MM.1S (cell line): ENCODE data around the gene SORBS2.

Experiments used
- DNase-seq: peaks from one replicate; pipeline ENCODE4 v3.0.0-alpha.2; 2015
- H2AFZ ChIP-seq: fragments of 300-600 bp; sonication (generic); 2 replicates; pipeline ENCODE4 v1.6.0; 2016; ENCODE audit warnings: antibody characterized with exemption, low read length
- H3F3A ChIP-seq: fragments of 300-600 bp; sonication (generic); 2 replicates; pipeline ENCODE4 v1.6.1; 2016; ENCODE audit warnings: mild to moderate bottlenecking, antibody characterized with exemption, low read length, moderate library complexity, mixed read lengths; ENCODE audit not compliant: insufficient read depth
- H3K27ac ChIP-seq: fragments of 300-600 bp; sonication (generic); 2 replicates; pipeline ENCODE4 v1.5.1; 2016; ENCODE audit warnings: mild to moderate bottlenecking, low read length
- H3K27me3 ChIP-seq: fragments of 300-600 bp; sonication (generic); replicated peaks from 2 replicates; pipeline ENCODE4 v1.6.0; 2016; ENCODE audit warnings: low read length; ENCODE audit not compliant: insufficient read depth
- H3K36me3 ChIP-seq: fragments of 300-600 bp; sonication (generic); replicated peaks from 2 replicates; pipeline ENCODE4 v1.6.1; 2016; ENCODE audit warnings: mild to moderate bottlenecking, low read length, mixed read lengths; ENCODE audit not compliant: insufficient read depth
- H3K4me1 ChIP-seq: fragments of 300-600 bp; sonication (generic); 2 replicates; pipeline ENCODE4 v1.6.1; 2016; ENCODE audit warnings: low read length, mixed read lengths
- H3K4me2 ChIP-seq: fragments of 300-600 bp; sonication (generic); 2 replicates; pipeline ENCODE4 v1.6.0; 2016; ENCODE audit warnings: low read depth, low read length
- H3K4me3 ChIP-seq: fragments of 300-600 bp; sonication (generic); 2 replicates; pipeline ENCODE4 v1.5.1; 2016; ENCODE audit warnings: low read length, mixed read lengths
- H3K79me2 ChIP-seq: fragments of 300-600 bp; sonication (generic); 2 replicates; pipeline ENCODE4 v1.6.1; 2016; ENCODE audit warnings: mixed run types, low read length, mixed read lengths
- H3K9ac ChIP-seq: fragments of 300-600 bp; sonication (generic); 2 replicates; pipeline ENCODE4 v1.6.1; 2016; ENCODE audit warnings: low read length, mixed read lengths
- H3K9me2 ChIP-seq: fragments of 300-600 bp; sonication (generic); replicated peaks from 2 replicates; pipeline ENCODE4 v1.6.1; 2016; ENCODE audit warnings: mild to moderate bottlenecking, low read length, mixed read lengths; ENCODE audit not compliant: insufficient read depth
- H3K9me3 ChIP-seq: fragments of 300-600 bp; sonication (generic); replicated peaks from 2 replicates; pipeline ENCODE4 v1.6.1; 2016; ENCODE audit warnings: mild to moderate bottlenecking, low read length, mixed read lengths; ENCODE audit not compliant: insufficient read depth
- H4K20me1 ChIP-seq: fragments of 300-600 bp; sonication (generic); 2 replicates; pipeline ENCODE4 v1.6.1; 2016; ENCODE audit warnings: mild to moderate bottlenecking, low read length, moderate library complexity, mixed read lengths; ENCODE audit not compliant: insufficient read depth
- EZH2 ChIP-seq: fragments of 300-600 bp; sonication (generic); optimal IDR thresholded peaks from 2 replicates; pipeline ENCODE3; 2017; ENCODE audit warnings: low read depth, mild to moderate bottlenecking, antibody characterized with exemption, low read length, mixed read lengths
- EZH2phosphoT487 ChIP-seq: fragments of 300-600 bp; sonication (generic); IDR thresholded peaks from 2 replicates; pipeline ENCODE4 v1.6.1; 2018; ENCODE audit warnings: antibody characterized with exemption, low read length
- TF ChIP-seq, protein P1 (sequence below): fragments of 300-600 bp; sonication (generic); IDR thresholded peaks from 2 replicates; pipeline ENCODE4 v1.5.1; 2016; ENCODE audit warnings: antibody characterized with exemption, low read length, mixed read lengths

SORBS2 gene

DNA sequence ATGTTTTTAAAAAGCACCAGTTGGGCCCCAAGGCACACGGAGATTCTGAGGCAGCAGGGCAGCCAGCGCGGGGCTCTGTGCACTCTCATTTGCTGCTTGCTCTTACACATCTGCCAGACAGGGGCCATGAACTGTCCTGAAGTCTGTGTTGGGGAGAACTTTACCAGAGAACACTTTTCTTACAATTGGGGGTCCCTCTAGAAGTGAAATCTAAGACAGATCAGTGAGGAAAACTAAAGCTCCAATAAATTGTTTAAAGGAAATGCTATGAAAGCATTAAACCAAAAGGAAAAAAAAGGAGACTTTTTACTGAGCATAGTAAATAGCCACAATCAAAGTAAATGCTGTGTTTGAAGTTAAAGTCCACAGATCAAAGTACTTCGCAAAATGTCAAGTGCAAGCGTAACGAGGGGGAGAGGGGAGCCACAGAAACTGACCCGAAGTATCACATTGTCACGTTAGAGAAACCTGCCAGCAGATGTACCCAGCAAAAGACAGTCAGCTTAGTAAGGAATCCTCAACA, 37.8 kb downstream of the SORBS2 start:
- Histone ChIP-seq H2AFZ (no peak overlapping the region), H3K4me1 (peaks cover 11% of the 10 kb centered on the region), H3K27me3 (peaks cover 44% of the 10 kb centered on the region), H3K79me2 (no peaks in the 10 kb centered on the region), H3K9me2 (no peaks in the 10 kb centered on the region), H3K4me3 (no peak overlapping the region), H3K36me3 (no peaks in the 10 kb centered on the region), H3F3A (peaks cover 11% of the 10 kb centered on the region), H3K9ac (no peak overlapping the region), H3K9me3 (no peaks in the 10 kb centered on the region), H4K20me1 (0 out of 2 replicates have a peak, but pooled peaks cover 3% of the 10 kb centered on the region), H3K4me2 (no peak overlapping the region), H3K27ac (no peak overlapping the region)
- TF ChIP-seq EZH2 (no peak), EZH2phosphoT487 (no peak)
- TF ChIP-seq, protein P1, sequence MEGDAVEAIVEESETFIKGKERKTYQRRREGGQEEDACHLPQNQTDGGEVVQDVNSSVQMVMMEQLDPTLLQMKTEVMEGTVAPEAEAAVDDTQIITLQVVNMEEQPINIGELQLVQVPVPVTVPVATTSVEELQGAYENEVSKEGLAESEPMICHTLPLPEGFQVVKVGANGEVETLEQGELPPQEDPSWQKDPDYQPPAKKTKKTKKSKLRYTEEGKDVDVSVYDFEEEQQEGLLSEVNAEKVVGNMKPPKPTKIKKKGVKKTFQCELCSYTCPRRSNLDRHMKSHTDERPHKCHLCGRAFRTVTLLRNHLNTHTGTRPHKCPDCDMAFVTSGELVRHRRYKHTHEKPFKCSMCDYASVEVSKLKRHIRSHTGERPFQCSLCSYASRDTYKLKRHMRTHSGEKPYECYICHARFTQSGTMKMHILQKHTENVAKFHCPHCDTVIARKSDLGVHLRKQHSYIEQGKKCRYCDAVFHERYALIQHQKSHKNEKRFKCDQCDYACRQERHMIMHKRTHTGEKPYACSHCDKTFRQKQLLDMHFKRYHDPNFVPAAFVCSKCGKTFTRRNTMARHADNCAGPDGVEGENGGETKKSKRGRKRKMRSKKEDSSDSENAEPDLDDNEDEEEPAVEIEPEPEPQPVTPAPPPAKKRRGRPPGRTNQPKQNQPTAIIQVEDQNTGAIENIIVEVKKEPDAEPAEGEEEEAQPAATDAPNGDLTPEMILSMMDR, result no peak
- no peak for DNase-seq

DNA sequence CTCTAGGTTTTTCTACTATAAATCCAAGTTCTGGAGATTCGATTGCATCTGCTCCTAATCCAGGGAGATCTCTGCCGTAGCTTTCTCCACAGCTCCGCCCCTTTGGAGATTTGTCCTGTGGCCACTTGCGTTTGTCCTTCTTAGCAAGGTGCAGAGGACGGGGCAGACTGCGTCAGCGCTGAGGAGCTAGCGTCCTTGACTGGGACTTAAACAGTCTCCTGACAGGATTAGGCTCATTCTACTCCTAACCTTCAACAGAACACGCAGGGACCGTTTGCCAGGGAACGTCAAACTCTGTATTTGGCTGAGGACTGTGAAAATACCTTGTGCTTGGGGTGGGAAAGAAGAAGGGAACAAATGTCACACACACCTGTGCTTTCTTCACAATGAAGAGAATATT, 38.6 kb downstream of the SORBS2 start:
- Histone ChIP-seq H3K4me2 (peak overlapping the region; percentile 42), H3K9ac (no peak overlapping the region), H3K27ac (no peak overlapping the region), H3K4me3 (no peak overlapping the region), H3K9me2 (no peaks in the 10 kb centered on the region), H3K36me3 (no peaks in the 10 kb centered on the region), H4K20me1 (0 out of 2 replicates have a peak, but pooled peaks cover 3% of the 10 kb centered on the region), H3F3A (peaks cover 11% of the 10 kb centered on the region), H3K4me1 (peaks cover 11% of the 10 kb centered on the region), H3K27me3 (peaks cover 44% of the 10 kb centered on the region), H2AFZ (no peak overlapping the region), H3K79me2 (no peaks in the 10 kb centered on the region), H3K9me3 (no peaks in the 10 kb centered on the region)
- DNase-seq, result no peak
- no peak for TF ChIP-seq EZH2phosphoT487
- no peak for TF ChIP-seq EZH2
- TF ChIP-seq, protein P1, result no peak

DNA sequence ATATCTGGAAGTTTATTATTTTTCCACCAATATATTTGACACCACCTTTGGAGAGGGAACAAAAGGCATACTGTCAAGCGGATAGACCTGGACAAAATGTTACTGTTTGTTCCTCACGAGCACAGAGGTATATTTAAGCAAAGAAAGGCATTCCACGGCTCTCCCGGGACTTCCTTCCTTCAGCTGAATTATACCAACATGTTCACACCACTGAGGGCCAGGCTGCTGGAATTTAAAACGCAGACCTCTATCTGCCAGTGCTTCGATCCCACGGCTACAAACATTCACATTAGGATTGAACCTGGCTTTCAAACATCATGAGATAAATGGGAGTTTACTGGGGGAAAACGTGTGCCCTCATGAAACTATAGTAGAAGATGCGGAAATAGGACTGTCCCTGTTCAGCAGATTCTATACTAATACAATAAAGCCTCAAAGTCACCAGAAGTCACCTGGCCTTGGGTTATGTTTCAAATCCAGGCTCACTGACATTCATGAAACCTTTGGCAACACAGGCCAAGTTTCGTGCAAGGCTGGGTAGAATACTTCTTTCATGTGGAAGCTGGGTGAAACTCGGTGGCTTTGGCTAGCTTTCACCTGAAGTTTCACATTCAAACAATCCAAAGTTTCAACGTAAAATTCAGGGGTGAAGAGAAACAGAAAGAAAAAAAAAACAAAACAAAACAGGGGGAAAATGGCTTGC, 39.5 kb downstream of the SORBS2 start:
- H3K9me3 ChIP-seq, result no peaks in the 10 kb centered on the region
- TF ChIP-seq EZH2phosphoT487, result no peak
- no peak for TF ChIP-seq EZH2
- TF ChIP-seq, protein P1, result no peak
- peaks cover 44% of the 10 kb centered on the region for H3K27me3 ChIP-seq
- peaks cover 11% of the 10 kb centered on the region for H3K4me1 ChIP-seq
- no peaks in the 10 kb centered on the region for H3K79me2 ChIP-seq
- peaks cover 11% of the 10 kb centered on the region for H3F3A ChIP-seq
- H3K4me2 ChIP-seq, result peak overlapping the region; percentile 42
- H2AFZ ChIP-seq, result no peak overlapping the region
- H3K9ac ChIP-seq, result no peak overlapping the region
- peak overlapping the region; percentile 7; the same call in 1 of the 2 replicates for H3K27ac ChIP-seq
- H4K20me1 ChIP-seq, result 0 out of 2 replicates have a peak, but pooled peaks cover 3% of the 10 kb centered on the region
- H3K4me3 ChIP-seq, result no peak overlapping the region
- H3K36me3 ChIP-seq, result no peaks in the 10 kb centered on the region
- no peaks in the 10 kb centered on the region for H3K9me2 ChIP-seq
- DNase-seq, result peak; percentile 93
